GM19025 (cell line): ENCODE data around the gene DNAJC4.
A peak's percentile ranks its signal among the peaks of the same experiment; 100 is the strongest.
"Not testable (repeated sequence)": the region's sequence is repeated elsewhere in the genome, so short reads cannot be mapped to it uniquely, and the experiment has no call there.

ENCODE experiments used
- ATAC-seq: cut with Tn5 transposase; IDR thresholded peaks from one replicate; pipeline ENCODE4 v1.9.1; 2021; ENCODE audit warnings: mild to moderate bottlenecking, low read depth, moderate library complexity; ENCODE audit not compliant: unreplicated experiment

The DNAJC4 gene

GRCh38 chr11:64243236-64243854, 13.0 kb downstream of the DNAJC4 start:
- no peak for ATAC-seq

DNA sequence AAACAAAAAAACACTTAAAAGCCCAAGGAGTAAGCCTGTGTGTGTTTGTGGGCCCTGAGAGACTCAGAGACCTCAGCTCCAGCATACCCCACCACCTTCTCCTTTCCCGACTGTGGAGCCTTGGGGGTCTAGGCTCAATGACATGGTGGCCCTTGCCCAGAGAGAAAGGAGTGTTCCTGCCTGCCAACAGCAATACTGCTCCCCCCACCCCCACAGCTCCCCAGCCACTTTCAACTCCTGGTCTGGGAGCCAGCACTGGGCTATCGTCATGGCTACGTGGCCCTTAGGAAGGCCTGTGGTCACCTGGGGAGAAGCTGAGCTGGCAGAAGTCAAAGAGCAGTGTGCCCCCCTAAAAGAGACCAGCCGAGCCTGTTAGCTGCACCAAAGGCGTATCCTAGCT, 13.8 kb downstream of the DNAJC4 start:
- ATAC-seq: no peak

GRCh38 chr11:64244966-64245365, 14.6 kb downstream of the DNAJC4 start:
- ATAC-seq: no peak

DNA sequence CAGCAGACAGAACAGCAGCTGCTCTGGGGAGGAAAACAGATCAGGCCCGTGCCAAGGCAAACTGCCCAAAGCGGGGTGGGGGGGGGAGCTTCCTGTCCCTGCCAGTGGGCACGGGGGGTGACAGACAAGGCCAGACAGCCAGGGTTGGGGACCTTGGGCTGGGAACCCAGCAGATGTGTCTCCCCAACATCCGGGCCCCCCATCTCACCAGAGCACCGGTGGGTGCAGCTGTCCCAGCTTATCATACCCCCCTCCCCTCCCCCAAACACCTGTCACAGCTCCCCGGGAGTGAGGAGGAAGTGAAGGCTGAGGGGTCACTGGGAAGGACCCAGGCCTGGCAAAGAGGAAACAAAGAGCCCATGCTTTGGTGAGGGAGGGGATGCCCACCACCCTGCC, 15.1 kb downstream of the DNAJC4 start:
- ATAC-seq: no peak

GRCh38 chr11:64245797-64246620, 15.7 kb downstream of the DNAJC4 start:
- no peak for ATAC-seq

- ATAC-seq: not testable (repeated sequence)
Measured at GRCh38 chr11:64246621-64246870, 16.2 kb downstream of the DNAJC4 start.

- ATAC-seq: no peak
Measured at GRCh38 chr11:64246871-64247728, 16.8 kb downstream of the DNAJC4 start, which contains the start of gene PPP1R14B. TSS of gene PPP1R14B (minus strand) at chr11:64246943. CDS start at chr11:64246673, 270 bp downstream.

DNA sequence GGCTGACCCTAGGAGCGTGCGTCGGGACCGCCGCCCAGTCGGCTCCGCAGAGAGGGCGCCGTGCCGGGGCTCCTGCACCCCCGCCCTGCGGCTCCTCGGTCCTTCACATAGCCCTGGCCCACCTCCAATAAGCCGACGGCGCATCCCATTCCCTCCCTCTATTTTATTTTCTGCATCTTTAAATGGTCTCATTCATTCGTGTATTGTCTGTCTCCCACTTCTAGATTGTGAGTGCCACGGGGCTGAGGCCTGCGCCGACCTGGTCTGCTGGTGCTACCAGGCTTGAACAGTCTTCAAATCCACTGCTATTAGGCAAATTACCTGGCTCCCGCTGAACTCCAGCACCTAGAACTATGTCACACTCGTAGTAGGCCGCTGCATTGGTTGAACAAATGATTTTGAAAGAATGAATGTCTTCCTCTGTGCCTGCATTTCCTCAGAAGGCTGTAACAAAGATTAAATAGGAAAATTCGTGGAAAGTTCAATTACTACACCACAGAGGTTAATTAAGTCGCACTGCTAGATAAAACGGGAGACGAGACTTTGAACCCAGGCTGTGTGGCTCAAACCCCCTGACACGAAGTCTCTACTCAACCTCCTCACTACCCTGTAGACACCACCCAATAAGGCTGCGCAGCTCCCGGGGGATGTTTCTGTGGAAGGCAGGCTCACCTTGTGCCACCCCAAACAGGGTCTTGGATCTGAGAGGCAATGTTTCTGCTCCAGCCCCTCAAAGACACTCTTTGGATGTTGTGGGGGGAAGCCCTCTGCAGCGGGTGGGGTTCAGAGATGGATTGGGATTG, 17.6 kb downstream of the DNAJC4 start:
- ATAC-seq: no peak

GRCh38 chr11:64248578-64248977, 18.2 kb downstream of the DNAJC4 start:
- no peak for ATAC-seq

- no peak for ATAC-seq
Measured at GRCh38 chr11:64249038-64249437, 18.7 kb downstream of the DNAJC4 start.

DNA sequence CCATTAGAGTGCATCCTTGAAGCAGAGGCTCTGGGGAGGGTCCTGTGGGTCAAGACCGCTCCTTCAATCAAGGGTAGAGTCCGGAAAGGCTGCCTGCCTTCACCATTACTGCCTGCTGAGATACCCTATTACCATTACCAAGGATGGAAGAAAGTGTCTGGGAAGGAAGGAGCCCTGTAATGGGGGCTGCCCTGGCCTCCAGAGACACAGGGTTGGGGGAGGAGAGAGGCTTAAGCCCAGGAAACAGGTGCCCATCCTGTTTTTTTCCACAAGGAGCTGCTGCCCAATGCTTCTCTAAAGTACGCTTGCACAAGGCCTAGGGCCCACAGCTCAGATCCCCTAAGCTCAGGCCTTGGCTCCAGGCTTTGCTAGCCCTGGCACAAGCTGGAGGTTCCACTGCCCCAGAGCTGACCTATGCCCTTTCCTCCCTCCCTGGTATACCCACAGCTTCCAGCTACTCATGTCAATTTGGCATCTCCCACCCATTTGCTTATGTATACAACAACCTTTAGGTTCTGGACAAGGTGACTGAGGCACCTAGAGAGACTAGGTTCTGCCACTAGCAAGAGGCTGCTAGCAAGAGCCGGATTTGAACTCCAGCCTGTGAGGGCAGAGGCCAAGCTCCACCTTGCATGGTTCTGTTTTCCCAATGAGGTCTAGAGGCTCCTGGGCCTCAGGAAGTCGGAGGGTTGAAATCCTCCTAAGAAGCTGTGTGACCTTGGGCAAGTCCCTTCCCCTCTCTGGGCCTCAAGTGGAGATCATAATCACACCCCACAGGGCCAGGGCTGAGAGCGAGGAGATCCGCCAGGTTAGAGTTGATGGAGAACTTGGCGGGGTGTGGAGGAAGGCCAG, 19.4 kb downstream of the DNAJC4 start:
- ATAC-seq: no peak

DNA sequence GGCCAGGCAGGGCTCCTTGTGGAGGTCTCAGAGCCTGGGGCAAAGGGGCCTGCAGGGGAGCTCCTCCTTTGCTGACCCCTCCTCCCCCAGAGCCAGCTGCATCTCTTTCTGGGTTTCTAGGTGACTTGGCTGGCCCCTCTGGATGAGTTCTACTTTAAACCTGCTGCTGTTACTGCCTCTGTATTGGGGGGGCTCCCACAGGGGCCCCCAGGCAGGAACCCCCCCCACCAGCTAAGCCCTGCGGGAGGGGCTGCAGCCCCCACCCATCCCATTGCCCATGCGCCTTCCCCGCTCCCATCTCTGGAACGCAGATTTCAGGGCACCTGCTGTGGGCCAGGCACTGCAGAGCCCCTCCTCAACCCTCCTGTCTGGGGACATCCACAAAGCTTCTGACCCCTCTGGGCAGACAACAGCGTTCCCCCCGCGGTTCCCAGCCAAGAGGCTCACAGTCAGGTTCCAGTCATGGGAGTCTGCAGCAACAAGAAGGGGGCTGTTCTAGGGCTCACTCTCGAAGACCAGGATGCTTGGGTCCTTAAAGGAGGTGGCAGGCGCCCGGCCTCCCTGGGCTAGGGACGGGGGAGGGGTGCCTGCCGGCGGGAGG, 20.2 kb downstream of the DNAJC4 start:
- no peak for ATAC-seq

- ATAC-seq: peak; percentile 50
Measured at GRCh38 chr11:64251016-64251752, 20.8 kb downstream of the DNAJC4 start, which contains the start of gene PLCB3. TSS of gene PLCB3 (plus strand) at chr11:64251530. CDS start at chr11:64251650, 120 bp downstream.

GRCh38 chr11:64251753-64252002, 21.3 kb downstream of the DNAJC4 start:
- ATAC-seq: no peak

DNA sequence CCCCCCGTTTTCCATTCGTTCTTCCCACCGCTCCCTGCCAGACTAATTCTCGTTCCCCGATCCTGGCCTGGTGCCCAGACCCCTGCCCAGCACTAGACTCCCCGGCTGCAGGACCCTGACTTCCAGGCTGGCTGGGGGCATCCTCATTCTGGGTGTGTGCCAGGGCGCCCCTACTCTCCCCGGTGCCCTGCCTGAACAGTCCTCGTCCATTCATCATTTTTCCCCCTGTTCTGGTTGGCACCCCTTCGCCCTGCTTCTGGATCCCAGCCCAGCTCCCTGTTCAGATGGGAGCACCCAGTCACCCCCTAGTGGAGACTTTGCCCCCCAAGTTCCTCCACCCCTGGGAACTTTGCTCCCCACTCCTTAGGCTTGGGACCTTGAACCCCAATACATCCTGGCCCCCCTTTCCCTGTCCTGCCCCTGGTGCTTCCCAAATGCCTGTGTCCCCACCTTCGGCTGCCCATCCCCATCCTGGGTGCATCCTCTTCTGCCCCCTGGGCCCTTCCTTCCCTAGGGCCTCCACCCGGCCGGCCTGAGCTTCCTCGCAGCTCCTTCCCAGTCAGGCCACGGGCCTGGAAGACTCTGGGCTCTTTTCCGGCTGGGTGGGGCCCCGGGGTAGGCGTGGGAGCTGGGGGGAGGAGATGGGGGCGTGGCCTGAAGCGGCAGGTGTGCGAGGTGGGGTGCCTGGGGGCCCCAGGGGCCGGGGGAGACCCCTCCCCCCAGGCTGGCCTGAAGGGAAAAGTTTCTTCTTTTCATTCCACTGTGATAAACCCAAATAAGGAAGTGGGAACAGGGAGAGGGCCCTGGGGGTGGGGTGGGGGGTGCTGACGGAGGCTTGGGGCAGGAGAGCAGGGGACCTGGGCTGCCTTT, 21.9 kb downstream of the DNAJC4 start:
- no peak for ATAC-seq

DNA sequence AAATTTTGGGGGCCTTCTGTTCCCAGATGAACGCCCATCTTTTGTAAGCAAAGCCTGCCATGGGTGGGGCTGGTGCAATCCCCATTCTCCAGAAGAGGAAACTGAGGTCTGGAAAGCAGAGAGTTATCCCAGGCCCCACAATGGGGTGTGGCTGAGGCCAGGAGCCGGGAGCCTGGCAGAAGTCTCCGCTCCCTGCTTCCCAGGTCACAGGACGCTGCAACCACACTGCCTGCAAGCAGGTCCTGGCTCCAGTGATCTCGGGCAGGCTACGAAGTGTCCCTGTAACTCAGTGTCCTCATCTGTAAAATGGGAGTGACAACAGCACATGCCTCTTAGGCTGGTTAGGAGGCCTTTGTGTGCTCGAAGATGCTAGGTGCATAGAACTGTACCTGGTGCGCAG, 22.7 kb downstream of the DNAJC4 start:
- no peak for ATAC-seq

DNA sequence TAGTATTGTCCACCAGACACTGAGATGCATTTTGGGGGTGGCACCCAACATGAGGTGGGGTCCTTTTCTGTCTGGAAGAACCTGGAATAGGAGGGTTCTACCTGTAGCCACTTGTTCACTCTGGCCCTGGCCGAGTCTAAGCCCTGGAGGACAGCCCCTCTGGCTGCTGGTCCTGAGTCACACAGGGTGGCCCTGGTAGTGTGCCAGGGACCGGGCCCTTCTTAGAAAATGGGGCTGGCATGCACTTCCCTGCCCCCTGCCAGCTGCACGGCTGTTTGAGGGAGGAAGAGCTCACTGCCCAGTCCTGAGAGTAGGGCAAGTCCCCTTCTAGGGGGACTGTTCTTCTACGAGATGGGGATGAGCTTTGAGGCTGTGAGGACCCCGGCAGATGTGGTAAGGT, 23.1 kb downstream of the DNAJC4 start:
- ATAC-seq: no peak

GRCh38 chr11:64254326-64254725, 24.0 kb downstream of the DNAJC4 start:
- no peak for ATAC-seq
